A549 (cell line): ENCODE measurements around the gene DLX6. TPM values are rescaled to one million over a fixed set of nuclear protein-coding genes. Genes with fewer than 3 reads are reported as not detected.

Experiments used
- ATAC-seq, 2 experiments: fragments of 200-7000 bp in 1 of 2; fragments of >200 bp in 1 of 2; cut with Nextera tagmentation in 1 of 2; cut with Tn5 transposase in 1 of 2; 3 replicates each; pipeline versions ENCODE4 v1.8.0 to v1.9.1; 2018 to 2020; ENCODE audit warnings: mild to moderate bottlenecking in 1 of 2, moderate library complexity in 1 of 2
- CTCF ChIA-PET: fragments of 300-600 bp; sonication (Branson Sonifier 250); formaldehyde crosslinking; extraction: SDS; loops from one replicate; lab custom pipeline; 2021; ENCODE audit warnings: antibody characterized with exemption, inconsistent platforms; lab: Yijun Ruan, JAX
- POLR2A ChIA-PET: fragments of 350-600 bp; formaldehyde crosslinking; extraction: SDS; loops from one replicate; lab custom pipeline; 2021; ENCODE audit warnings: antibody characterized with exemption, inconsistent platforms; lab: Yijun Ruan, JAX
- DNase-seq, 2 experiments: peaks; one replicate each; pipeline versions ENCODE4 v3.0.0 to v3.0.0-alpha.2; 2011 to 2016; ENCODE audit warnings: low read depth in 1 of 2, low spot score in 1 of 2
- FAIRE-seq: peaks from 2 replicates; lab custom pipeline; 2011; peaks lifted over from hg19 to GRCh38; lab: Jason Lieb, UNC
- H3K27ac ChIP-seq, 2 experiments: fragments of >200 bp; sonication (Bioruptor Twin); formaldehyde crosslinking; 3 replicates each; pipeline ENCODE4 v1.5.1; 2016 to 2017
- H3K4me1 ChIP-seq: fragments of >200 bp; sonication (Bioruptor Twin); formaldehyde crosslinking; 3 replicates; pipeline ENCODE4 v1.6.1; 2016
- H3K4me2 ChIP-seq: fragments of >200 bp; sonication (Bioruptor Twin); formaldehyde crosslinking; 3 replicates; pipeline ENCODE4 v1.6.1; 2016
- H3K4me3 ChIP-seq: fragments of >200 bp; sonication (Bioruptor Twin); formaldehyde crosslinking; 3 replicates; pipeline ENCODE4 v1.5.1; 2016
- H3K9me3 ChIP-seq: fragments of >200 bp; sonication (Bioruptor Twin); formaldehyde crosslinking; 3 replicates; pipeline ENCODE4 v1.6.1; 2016
- BCL3 ChIP-seq: fragments of >200 bp; sonication (Bioruptor Twin); formaldehyde crosslinking; IDR thresholded peaks from 3 replicates; pipeline ENCODE4 v1.6.1; 2016
- CBX8 ChIP-seq: fragments of 200-600 bp; sonication (generic); IDR thresholded peaks from 2 replicates; pipeline ENCODE4 v1.6.1; 2016
- EHF ChIP-seq: fragments of 250-450 bp; sonication (Bioruptor Pico); IDR thresholded peaks from 2 replicates; pipeline ENCODE4 v1.5.0; 2020; ENCODE audit warnings: mild to moderate bottlenecking
- ELK1 ChIP-seq: fragments of 150-350 bp; IDR thresholded peaks from 2 replicates; pipeline ENCODE4 v1.6.1; 2014; ENCODE audit warnings: low read depth, mild to moderate bottlenecking, low read length
- EP300 ChIP-seq, 2 experiments: fragments of >200 bp; sonication (Bioruptor Twin); formaldehyde crosslinking; IDR thresholded peaks; 2 replicates in 1 of 2; 3 replicates in 1 of 2; pipeline ENCODE4 v1.6.1; 2016 to 2017
- GATA3 ChIP-seq: IDR thresholded peaks from 2 replicates; pipeline ENCODE4 v1.6.1; 2012; ENCODE audit warnings: borderline replicate concordance
- HOXB13 ChIP-seq: fragments of 250-450 bp; sonication (Bioruptor Pico); IDR thresholded peaks from 2 replicates; pipeline ENCODE4 v1.5.0; 2020; ENCODE audit warnings: low read depth, mild to moderate bottlenecking, moderate library complexity
- HOXB5 ChIP-seq: fragments of 250-450 bp; sonication (Bioruptor Pico); IDR thresholded peaks from 2 replicates; pipeline ENCODE4 v1.5.0; 2020; ENCODE audit warnings: mild to moderate bottlenecking, moderate library complexity
- KDM1A ChIP-seq: fragments of 200-600 bp; sonication (generic); IDR thresholded peaks from 2 replicates; pipeline ENCODE4 v1.6.1; 2016; ENCODE audit warnings: low read depth, mild to moderate bottlenecking
- KDM5A ChIP-seq: fragments of 200-600 bp; sonication (generic); IDR thresholded peaks from 2 replicates; pipeline ENCODE4 v1.6.1; 2016; ENCODE audit warnings: antibody characterized with exemption, mild to moderate bottlenecking
- MAFK ChIP-seq: fragments of 450-650 bp; IDR thresholded peaks from 2 replicates; pipeline ENCODE4 v1.6.1; 2014; ENCODE audit not compliant: partially characterized antibody
- PBX3 ChIP-seq: IDR thresholded peaks from 2 replicates; pipeline ENCODE4 v1.6.1; 2012
- RCOR1 ChIP-seq: fragments of 150-350 bp; IDR thresholded peaks from 2 replicates; pipeline ENCODE4 v1.6.1; 2014; ENCODE audit warnings: antibody characterized with exemption, low read length, low read depth
- SREBF2 ChIP-seq: fragments of 450-650 bp; IDR thresholded peaks from 2 replicates; pipeline ENCODE4 v1.6.1; 2014; ENCODE audit warnings: mild to moderate bottlenecking, moderate library complexity
- TP53 ChIP-seq: fragments of 250-450 bp; sonication (Bioruptor Pico); IDR thresholded peaks from 2 replicates; pipeline ENCODE4 v1.5.0; 2021; ENCODE audit warnings: mild to moderate bottlenecking, moderate library complexity
- ZFP36 ChIP-seq: fragments of 450-650 bp; IDR thresholded peaks from 2 replicates; pipeline ENCODE4 v1.6.1; 2014; ENCODE audit warnings: borderline replicate concordance; ENCODE audit not compliant: partially characterized antibody
- ZSCAN20 ChIP-seq: fragments of 250-450 bp; sonication (Bioruptor Pico); IDR thresholded peaks from 2 replicates; pipeline ENCODE4 v1.8.0; 2022; ENCODE audit warnings: mild to moderate bottlenecking, moderate library complexity
- WGBS: methylation state at CpG from one replicate; pipeline ENCODE4 v1.1.6; 2017; ENCODE audit errors: missing lambda C conversion rate; 5-methylcytosine and 5-hydroxymethylcytosine counted together
- polyA plus RNA-seq, 4 experiments: library from polyadenylated mRNA; depleted of rRNA in 3 of 4; stranded (reverse); fragments of >200 nt; fragmentation: RNase III in 1 of 4; extraction: RNeasy Plus Mini Kit Qiagen cat#74134 plus additional on column Dnase treatment in 1 of 4; gene quantifications; 2 replicates in 3 of 4; 3 replicates in 1 of 4; pipeline ENCODE4 v1.2.3, GENCODE V29; 2011 to 2017

DLX6 gene
- polyA plus RNA-seq, 2 of the 4 experiments (the other 2 are of a cell fraction) = not detected

GRCh38 chr7:97002555-97003261 is 2.6 kb upstream of the DLX6 start:
- H3K4me1 ChIP-seq = 0 out of 3 replicates have a peak, but pooled peaks cover 5% of the 10 kb centered on the region
- FAIRE-seq (no peak), DNase-seq (no peak), ATAC-seq (no peak)
- ChIA-PET POLR2A (no interaction called here), CTCF (interaction anchor here (0.9 kb wide), 1 partner anchor 25 kb away, joined by 3 read pairs; no protein-coding TSS in a partner anchor)
- H3K27ac ChIP-seq = no peak overlapping the region
- H3K9me3 ChIP-seq = no peaks in the 10 kb centered on the region
- no peak overlapping the region for H3K4me2 ChIP-seq
- H3K4me3 ChIP-seq = no peak overlapping the region
- TF ChIP-seq PBX3 (no peak), ZFP36 (no peak), EHF (CRISPR knock-in tag) (no peak)
- 75% methylated on average over 22 of the region's 22 CpGs for WGBS

- TF ChIP-seq MAFK (no peak), ZFP36 (no peak), SREBF2 (no peak), BCL3 (no peak), TP53 (CRISPR knock-in tag) (no peak), HOXB5 (no peak), RCOR1 (no peak), KDM5A (no peak), EP300 (IDR thresholded peaks at IDR 0.05) (no peak), GATA3 (no peak), ZSCAN20 (no peak), CBX8 (no peak), HOXB13 (CRISPR knock-in tag) (no peak), ELK1 (no peak), KDM1A (no peak)
- Histone ChIP-seq H3K27ac (no peak overlapping the region), H3K9me3 (no peaks in the 10 kb centered on the region), H3K4me1 (0 out of 3 replicates have a peak, but pooled peaks cover 5% of the 10 kb centered on the region), H3K4me3 (no peak overlapping the region), H3K4me2 (no peak overlapping the region)
- FAIRE-seq = no peak
- POLR2A ChIA-PET = no interaction called here
- CTCF ChIA-PET = interaction anchor here (0.9 kb wide), 1 partner anchor 24 kb away, joined by 3 read pairs; no protein-coding TSS in a partner anchor
- 55% methylated on average over 48 of the region's 49 CpGs for WGBS
- DNase-seq = no peak
- no peak for ATAC-seq
These were observed 1.8 kb upstream of the DLX6 start for GRCh38 chr7:97003262-97004246.
